Measurements from ENCODE around the gene CHST3. TPM values are rescaled to one million over a fixed set of nuclear protein-coding genes. Genes with fewer than 3 reads are reported as not detected.

CHST3 gene
- 20.0 and 21.1 TPM in 2 replicates for total RNA-seq

GRCh38 chr10:71964098-71964742 lies at the start of gene CHST3:
Gene CHST3 (plus strand): TSS chr10:71964395. CDS start chr10:72005843, 41,448 bp downstream.

Other genes with a start within 250 kb of the CHST3 start
- not detected in 2 replicates for gene C10orf105, start 244.6 kb upstream of the CHST3 start, total RNA-seq
- gene VSIR, start 190.9 kb upstream of the CHST3 start, total RNA-seq = 4.3 and 10.0 TPM in 2 replicates
- gene PSAP, start 113.1 kb upstream of the CHST3 start, total RNA-seq = 1,066 and 1,366 TPM in 2 replicates
- 14.2 TPM in 1 of 2 replicates, not detected in the other for gene SPOCK2, start 124.2 kb downstream of the CHST3 start, total RNA-seq